Putamen (tissue), 1 donor: ENCODE data around the gene MIB1.
"Not testable (repeated sequence)": the region's sequence is repeated elsewhere in the genome, so short reads cannot be mapped to it uniquely, and the experiment has no call there.

Experiments used
- DNase-seq: peaks from one replicate; pipeline ENCODE4 v3.0.0-alpha.2; 2016; ENCODE audit warnings: low spot score

MIB1 gene

GRCh38 chr18:21740538-21741311, at the start of gene MIB1:
TSS of gene MIB1 (plus strand) at chr18:21740792. CDS start at chr18:21741584, 792 bp downstream.
- DNase-seq, result peak; percentile 99

DNA sequence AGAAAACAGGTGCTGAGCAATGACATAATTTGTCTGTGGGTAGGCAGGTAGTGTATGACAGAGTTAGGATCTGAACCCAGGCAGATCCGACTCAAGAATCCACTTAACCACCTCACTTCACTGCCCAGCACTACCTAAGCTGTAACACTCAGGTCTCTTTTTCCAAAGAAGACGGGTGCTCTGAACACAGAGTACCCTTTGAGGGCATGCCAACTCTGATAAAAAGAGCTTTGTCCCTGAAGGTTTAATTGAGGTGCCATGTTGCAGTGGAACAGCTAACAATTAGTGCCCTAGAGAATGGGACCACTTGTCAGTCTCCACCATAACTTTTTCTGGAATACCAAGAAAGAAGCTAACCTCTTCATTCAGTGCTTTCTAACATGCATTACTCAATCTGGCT, 47.3 kb upstream of the MIB1 start:
- no peak for DNase-seq

DNA sequence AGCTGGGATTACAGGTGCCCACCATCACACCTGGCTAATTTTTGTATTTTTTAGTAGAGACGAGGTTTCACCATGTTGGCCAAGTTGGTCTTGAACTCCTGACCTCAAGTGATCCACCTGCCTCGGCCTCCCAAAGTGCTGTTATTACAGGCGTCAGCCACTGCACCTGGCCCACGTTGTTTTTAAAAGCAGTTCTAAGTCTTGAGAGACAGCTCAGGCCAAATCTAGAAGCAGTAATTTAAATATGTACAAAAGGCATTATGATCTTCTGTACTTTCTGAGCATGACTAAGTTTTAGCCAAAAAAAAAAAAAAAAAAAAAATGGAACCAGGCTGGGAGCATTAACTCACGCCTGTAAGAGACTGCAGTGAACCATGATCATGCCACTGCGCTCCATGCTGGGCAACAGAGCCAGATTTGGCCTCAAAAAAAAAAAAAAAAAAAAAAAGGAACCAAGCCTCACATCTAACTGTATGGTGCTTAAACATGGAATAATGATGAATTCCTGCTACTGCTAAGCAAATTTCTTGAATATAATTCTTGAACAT, 40.0 kb upstream of the MIB1 start:
- DNase-seq, result no peak

DNA sequence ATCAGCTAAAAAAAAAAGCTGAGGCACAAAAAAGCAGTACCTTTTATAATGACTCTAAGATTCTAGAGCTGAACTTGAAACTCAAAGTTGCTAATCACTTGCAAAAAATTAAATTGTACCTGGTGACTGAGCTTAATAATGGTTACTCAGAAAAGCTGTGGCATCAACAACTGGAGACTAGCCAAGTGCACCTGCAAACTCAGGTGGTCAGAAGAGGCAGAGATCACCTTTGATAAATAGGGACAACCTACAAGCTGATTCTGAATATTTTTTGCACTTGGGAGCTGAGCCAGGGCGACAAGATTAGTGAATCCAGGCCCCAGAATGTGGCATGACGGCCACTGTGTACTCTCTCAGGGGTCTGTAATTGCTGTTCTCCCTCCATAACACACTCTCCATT, 39.0 kb upstream of the MIB1 start:
- DNase-seq, result no peak

DNA sequence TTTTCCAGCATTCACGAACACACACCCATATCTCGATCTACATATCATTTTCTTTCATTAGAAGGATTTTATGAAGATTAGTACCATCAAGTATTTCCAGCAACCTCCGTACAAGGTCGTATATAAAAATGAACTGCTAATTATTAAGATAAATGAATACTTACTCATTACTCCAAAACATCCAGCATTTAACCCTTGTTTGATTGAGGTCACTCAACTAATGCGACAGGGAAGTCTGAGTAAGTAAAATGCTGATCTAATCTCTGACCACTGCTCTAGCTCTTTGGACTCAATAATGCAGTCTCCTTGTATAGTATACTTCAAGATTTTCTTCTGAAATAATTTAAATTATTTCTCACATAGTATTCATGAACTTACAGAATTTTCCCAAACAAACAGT, 38.0 kb upstream of the MIB1 start:
- no peak for DNase-seq

DNA sequence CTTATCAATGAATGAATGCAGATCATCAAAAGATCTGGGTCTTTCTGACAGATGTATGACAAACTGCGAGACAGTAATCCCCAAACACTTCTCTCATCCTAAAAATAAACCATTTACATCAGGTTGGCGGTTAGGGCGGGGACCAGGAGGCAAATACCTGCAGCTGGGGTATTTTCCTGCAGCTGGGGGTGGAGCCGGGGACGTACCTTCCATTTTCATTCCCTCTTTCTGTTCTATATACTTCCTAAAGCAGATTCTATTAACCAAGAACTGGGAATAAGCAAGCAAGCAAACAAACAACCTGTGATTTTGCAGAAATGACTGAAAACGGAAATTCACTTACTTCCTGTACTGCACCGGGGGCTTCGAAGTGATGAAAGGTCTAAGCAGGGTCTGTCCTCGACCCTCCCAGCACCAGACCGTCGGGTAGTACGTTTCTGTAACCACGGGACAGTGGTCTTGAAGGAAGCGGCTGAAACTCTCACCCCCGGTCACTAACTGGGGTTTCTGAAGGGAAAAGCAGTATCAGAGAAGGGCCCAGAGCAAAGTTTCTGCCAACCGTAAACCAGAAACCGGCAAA, 37.3 kb upstream of the MIB1 start:
- DNase-seq, result no peak

DNA sequence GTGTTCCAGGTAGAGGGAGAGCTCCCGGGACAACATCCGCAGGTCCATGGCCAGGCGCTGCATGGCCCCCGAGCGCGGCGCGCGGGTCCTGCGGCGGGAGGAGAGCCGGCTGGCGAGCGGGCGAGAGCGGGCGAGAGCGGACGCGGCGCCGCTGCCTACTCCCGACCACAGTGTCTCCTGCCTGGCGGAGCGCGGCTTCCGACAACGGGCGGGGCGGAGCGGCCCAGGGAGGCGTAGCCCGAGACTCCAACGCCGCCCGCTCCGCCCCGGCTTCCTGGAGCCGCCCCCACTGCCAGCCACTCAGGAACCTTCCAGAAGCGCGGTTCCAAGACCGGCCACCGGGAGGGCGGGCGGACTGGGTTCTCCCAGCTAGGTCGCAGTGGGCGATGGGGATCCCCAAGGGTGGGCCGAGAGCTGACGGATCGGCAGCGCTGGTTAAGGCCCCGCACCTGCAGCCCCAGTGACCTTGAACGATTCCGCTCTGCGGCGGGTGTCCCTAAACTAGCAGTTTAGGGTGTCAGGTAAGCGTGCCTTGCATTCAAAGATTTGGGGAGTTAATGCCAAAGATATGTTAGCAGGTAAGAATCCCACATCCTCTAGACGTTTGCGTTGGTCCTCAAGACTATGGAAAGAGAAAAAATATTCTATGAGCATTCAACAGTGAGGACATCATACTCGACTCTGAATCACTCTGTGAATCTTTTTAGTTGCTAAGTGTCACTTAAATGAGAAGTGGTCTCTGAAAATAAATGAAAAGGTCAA, 35.8 kb upstream of the MIB1 start, which contains the start of gene ABHD3:
TSS of gene ABHD3 (minus strand) at position 172 of the 762 bp plus-strand sequence. CDS start at position 63, 109 bp downstream.
- peak; percentile 93 for DNase-seq

DNA sequence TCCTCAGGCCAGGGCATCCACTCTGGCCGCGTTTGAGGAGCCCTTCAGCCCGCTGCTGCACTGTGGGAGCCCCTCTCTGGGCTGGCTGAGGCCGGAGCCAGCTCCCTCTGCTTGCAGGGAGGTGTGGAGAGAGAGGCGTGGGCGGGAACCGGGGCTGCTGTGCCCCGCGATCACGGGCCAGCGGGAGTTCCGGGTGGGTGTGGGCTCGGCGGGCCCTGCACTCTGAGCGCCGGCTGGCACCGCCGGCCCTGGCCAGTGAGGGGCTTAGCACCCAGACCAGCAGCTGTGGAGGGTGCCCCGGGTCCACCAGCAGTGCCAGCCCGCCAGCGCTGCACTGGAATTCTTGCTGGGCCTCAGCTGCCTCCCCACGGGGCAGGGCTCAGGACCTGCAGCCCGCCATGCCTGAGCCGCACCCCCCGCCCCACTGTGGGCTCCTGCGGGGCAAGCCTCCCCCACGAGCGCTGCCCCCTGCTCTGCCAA, 34.2 kb upstream of the MIB1 start:
- DNase-seq, result no peak

DNA sequence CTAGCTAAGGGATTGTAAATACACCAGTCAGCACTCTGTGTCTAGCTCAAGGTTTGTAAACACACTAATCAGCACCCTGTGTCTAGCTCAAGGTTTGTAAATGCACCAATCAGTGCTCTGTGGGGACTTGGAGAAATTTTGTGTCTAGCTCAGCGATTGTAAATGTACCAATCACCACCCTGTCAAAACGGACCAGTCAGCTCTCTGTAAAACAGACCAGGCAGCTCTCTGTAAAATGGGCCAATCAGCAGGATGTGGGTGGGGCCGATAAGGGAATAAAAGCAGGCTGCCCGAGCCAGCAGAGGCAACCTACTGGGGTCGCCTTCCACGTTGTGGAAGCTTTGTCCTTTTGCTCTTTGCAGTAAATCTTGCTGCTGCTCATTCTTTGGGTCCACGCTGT, 33.5 kb upstream of the MIB1 start:
- DNase-seq, result not testable (repeated sequence)

DNA sequence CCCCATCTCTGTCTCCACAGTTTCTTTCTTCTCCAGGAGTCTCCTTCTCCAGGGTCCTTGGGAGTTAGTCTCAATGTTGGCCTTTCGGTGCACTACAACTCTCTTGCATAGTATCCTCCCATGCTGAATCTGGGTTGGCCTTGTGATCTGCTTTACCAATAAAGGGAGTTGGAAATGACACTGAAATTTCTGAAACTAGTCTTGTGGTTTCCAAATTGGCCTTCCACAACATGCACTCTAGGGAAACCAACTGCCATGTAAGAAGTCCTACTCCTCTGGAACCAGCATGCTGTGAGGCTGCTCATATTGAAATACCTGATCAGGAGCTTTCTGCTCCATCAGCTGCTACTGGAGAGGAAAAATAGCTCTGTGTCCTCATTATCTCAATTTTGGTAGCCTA, 26.1 kb upstream of the MIB1 start:
- DNase-seq, result no peak

DNA sequence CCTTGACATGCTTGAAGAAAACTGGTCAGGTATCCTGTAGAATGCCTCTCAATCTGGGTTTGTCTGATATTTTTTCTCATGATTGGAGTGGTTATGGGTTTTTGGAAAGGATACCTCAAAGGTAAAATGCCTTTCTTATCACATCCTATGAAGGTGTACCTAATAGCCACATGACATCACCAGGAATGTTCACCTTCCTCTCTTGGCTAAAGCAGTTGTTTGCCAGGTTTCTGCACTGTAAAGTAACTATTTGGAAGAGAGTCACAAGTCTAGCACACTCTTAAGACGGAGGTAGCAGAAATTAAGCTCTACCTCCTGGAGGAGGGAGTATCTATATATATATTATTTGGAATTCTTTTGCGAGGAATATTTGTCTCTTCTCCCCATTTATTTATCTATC, 17.9 kb upstream of the MIB1 start:
- no peak for DNase-seq

- no peak for DNase-seq
Measured at GRCh38 chr18:21725201-21725600, 15.4 kb upstream of the MIB1 start.

GRCh38 chr18:21727702-21728101, 12.9 kb upstream of the MIB1 start:
- DNase-seq, result no peak

GRCh38 chr18:21733011-21733410, 7.6 kb upstream of the MIB1 start:
- no peak for DNase-seq

DNA sequence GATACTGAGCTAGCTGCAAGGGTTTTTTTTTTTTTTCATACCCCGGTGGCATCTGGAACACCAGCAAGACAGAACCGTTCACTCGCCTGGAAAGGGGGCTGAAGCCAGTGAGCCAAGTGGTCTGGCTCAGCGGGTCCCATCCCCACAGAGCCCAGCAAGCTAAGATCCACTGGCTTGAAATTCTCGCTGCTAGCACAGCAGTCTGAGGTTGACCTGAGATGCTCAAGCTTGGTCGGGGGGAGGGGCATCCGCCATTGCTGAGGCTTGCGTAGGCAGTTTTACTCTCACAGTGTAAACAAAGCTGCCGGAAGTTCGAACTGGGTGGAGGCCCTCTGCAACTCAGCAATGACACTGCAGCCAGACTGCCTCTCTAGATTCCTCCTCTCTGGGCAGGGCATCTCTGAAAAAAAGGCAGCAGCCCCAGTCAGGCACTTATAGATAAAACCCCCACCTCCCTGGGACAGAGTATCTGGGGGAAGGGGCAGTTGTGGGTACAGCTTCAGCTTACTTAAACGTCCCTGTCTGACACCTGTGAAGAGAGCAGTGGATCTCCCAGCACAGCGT, 5.1 kb upstream of the MIB1 start:
- no peak for DNase-seq

DNA sequence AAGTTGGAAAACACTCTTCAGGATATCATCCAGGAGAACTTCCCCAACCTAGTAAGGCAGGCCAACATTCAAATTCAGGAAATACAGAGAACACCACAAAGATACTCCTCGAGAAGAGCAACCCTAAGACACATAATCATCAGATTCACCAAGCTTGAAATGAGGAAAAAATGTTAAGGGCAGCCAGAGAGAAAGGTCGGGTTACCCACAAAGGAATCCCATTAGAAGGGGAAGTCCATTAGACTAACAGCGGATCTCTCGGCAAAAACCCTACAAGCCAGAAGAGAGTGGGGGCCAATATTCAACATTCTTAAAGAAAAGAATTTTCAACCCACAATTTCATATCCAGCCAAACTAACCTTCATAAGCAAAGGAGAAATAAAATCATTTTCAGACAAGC, 3.7 kb upstream of the MIB1 start:
- not testable (repeated sequence) for DNase-seq

GRCh38 chr18:21739604-21740537, 721 bp upstream of the MIB1 start:
- DNase-seq, result no peak

DNA sequence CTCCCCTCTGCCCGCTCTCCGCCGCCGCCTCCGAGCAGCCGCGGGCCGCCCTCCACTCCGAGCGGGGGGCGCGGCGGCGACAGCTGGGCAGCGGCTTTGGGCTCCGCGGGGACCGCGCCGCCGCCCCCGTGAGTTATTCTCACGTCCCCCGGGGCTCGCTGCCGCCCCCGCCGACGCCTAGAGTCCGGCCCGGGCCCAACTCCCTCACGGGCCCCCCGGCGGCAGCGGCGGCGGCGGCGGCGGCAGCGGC, 645 bp downstream of the MIB1 start:
- DNase-seq, result no peak

DNA sequence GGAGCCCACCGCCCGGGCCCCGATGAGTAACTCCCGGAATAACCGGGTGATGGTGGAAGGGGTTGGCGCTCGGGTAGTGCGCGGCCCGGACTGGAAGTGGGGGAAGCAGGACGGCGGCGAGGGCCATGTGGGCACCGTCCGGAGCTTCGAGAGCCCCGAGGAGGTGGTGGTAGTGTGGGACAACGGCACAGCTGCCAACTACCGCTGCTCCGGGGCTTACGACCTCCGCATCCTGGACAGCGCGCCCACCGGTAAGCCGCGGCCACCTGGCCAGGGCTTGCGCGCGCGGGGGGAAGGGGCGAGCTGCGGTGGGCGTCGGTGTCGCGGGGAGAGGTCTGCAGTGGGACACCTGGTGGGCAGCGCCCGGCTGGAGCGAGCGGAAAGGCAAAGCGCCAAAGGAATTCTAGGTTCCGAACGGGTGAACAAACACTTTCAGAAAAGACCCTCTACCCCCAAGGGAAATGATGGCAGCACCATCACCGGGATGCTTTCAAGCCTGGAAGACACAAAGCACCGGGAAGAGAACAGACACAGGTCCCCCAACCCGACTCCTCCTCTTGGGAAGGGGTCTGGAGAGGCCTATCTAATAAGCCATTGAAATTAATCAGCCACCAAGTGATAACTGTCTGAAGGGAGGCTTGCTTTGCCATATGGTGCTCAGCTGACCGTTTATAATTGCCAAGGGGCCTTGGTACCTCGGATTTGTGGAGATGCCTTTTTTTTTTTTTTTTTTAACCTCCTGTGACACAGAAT, 1.1 kb downstream of the MIB1 start:
- peak; percentile 13 for DNase-seq

DNA sequence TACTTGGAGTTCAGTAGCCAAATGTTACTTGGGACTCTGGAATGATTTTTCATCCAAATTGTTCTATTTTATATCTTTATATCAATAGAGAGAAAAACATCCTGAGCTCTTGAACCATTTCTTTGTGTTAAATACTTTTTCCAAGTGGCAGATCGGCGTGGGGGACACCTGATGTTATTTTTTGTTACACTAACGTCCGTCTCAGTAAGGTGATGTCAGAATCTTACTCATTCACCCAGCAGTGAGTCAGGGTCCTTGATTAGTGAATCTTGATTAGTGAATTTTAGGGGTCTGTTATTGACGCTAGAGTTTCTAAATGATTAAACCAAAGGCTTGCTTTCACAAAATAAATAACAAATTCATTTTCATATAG, 1.7 kb downstream of the MIB1 start:
- no peak for DNase-seq
